Lower leg skin (tissue), 4 donors: ENCODE measurements around the gene GPR148. TPM values are rescaled to one million over a fixed set of nuclear protein-coding genes. Genes with fewer than 3 reads are reported as not detected.

Experiments used
- DNase-seq, 2 donors: peaks; one replicate each; pipeline ENCODE4 v3.0.0-alpha.2; 2019; ENCODE audit warnings: low spot score in 2 of 2
- H3K4me3 ChIP-seq: fragments of 200-600 bp; sonication (generic); 2 replicates; pipeline ENCODE4 v1.5.1; 2017; ENCODE audit warnings: mild to moderate bottlenecking, low read depth; ENCODE audit not compliant: poor library complexity, severe bottlenecking
- POLR2A ChIP-seq, 2 donors: fragments of 450-650 bp; IDR thresholded peaks; one replicate each; pipeline ENCODE4 v1.6.1; 2016 to 2017; ENCODE audit warnings: antibody characterized with exemption in 2 of 2, mild to moderate bottlenecking in 1 of 2, moderate library complexity in 1 of 2
- WGBS, 2 donors: methylation state at CpG; one replicate each; pipeline ENCODE4 v1.1.5; 2018; 5-methylcytosine and 5-hydroxymethylcytosine counted together
- intact Hi-C: fragments of 100-400 bp; cut with DNase I; formaldehyde crosslinking; loops from one replicate; pipeline ENCODE4 v1.15.0; 2023; ENCODE audit warnings: low total_unique reads
- total RNA-seq, 4 donors: library from RNA; depleted of rRNA; stranded (reverse); fragments of >200 nt; gene quantifications; one replicate each; pipeline ENCODE4 v1.1.0, GENCODE V29; 2016
- TF ChIP-seq, protein P1 (sequence below), 3 donors: fragments of 450-650 bp; IDR thresholded peaks; one replicate each; pipeline ENCODE4 v1.5.1; 2016; ENCODE audit warnings: antibody characterized with exemption in 3 of 3, mild to moderate bottlenecking in 3 of 3, moderate library complexity in 2 of 3

GPR148 gene
- total RNA-seq, 4 donors from 2014 or later, result not detected

DNA sequence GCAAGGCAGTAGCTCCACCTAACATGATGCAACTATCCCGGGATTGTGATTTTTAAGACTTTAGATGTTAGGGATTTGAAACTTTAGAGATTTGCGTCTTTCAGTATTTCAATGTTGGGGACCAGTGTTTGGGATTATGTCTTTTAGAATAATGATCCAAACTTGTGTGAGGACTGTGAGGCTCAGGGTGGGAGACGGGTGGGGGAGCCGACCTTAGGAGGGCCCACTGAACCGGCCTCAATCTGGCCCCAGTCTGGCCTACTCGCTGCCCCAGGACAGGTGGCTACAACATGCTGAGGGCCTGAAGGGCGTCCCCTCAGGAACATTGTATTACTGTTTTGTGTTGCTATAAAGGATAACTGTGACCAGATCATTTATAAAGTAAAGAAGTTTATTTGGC, 37.2 kb downstream of the GPR148 start:
- WGBS, 2 donors, result 85 to 86% methylated on average over 7 of the region's 7 CpGs
- DNase-seq, result no peak
- intact Hi-C loops, result no loop called here
- TF ChIP-seq, protein P1, sequence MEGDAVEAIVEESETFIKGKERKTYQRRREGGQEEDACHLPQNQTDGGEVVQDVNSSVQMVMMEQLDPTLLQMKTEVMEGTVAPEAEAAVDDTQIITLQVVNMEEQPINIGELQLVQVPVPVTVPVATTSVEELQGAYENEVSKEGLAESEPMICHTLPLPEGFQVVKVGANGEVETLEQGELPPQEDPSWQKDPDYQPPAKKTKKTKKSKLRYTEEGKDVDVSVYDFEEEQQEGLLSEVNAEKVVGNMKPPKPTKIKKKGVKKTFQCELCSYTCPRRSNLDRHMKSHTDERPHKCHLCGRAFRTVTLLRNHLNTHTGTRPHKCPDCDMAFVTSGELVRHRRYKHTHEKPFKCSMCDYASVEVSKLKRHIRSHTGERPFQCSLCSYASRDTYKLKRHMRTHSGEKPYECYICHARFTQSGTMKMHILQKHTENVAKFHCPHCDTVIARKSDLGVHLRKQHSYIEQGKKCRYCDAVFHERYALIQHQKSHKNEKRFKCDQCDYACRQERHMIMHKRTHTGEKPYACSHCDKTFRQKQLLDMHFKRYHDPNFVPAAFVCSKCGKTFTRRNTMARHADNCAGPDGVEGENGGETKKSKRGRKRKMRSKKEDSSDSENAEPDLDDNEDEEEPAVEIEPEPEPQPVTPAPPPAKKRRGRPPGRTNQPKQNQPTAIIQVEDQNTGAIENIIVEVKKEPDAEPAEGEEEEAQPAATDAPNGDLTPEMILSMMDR (IDR thresholded peaks at IDR 0.05), result no peak
- no peak for TF ChIP-seq POLR2A (IDR thresholded peaks at IDR 0.05)
- H3K4me3 ChIP-seq, result no peak overlapping the region

GRCh38 chr2:130766711-130767407, 38.0 kb downstream of the GPR148 start:
- H3K4me3 ChIP-seq, result no peak overlapping the region
- intact Hi-C loops, result no loop called here
- no peak for DNase-seq
- 78 to 79% methylated on average over 12 of the region's 12 CpGs for WGBS, 2 donors
- TF ChIP-seq POLR2A (IDR thresholded peaks at IDR 0.05), result no peak
- TF ChIP-seq, protein P1 (IDR thresholded peaks at IDR 0.05), result no peak

DNA sequence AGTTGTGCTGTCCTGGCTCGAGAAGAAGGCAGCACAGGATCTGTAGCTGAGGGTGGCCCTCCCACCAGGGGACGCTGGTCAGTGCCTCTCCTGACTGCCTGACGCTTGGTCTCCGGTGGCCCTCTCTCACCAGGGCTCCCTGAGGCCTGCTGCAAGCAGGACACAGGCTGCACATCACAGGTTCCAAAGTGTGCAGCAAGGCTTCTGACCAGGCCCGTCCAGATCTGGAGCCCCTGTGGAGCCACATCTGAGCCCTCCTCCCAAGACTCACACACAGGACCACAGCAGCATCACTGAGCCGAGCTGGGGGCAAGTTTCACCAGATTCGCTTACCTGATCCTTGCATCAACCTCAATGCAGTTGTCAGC, 38.5 kb downstream of the GPR148 start:
- no peak for DNase-seq
- intact Hi-C loops, result no loop called here
- WGBS, 2 donors, result 64 to 67% methylated on average over 6 to 7 of the region's 7 CpGs
- TF ChIP-seq, protein P1 (IDR thresholded peaks at IDR 0.05), result no peak
- no peak for TF ChIP-seq POLR2A (IDR thresholded peaks at IDR 0.05)
- H3K4me3 ChIP-seq, result no peak overlapping the region

- intact Hi-C loops, result no loop called here
- no peak for DNase-seq
- TF ChIP-seq, protein P1 (IDR thresholded peaks at IDR 0.05), result no peak
- TF ChIP-seq POLR2A (IDR thresholded peaks at IDR 0.05), result no peak
- WGBS, 2 donors, result 79 to 84% methylated on average over 10 to 17 of the region's 17 CpGs
- H3K4me3 ChIP-seq, result no peak overlapping the region
Measured at GRCh38 chr2:130768191-130768855, 39.5 kb downstream of the GPR148 start.

GRCh38 chr2:130769343-130769907, 40.6 kb downstream of the GPR148 start:
- WGBS, 2 donors, result 67 to 72% methylated on average over 7 of the region's 7 CpGs
- TF ChIP-seq, protein P1 (IDR thresholded peaks at IDR 0.05), result no peak
- TF ChIP-seq POLR2A (IDR thresholded peaks at IDR 0.05), result no peak
- no peak overlapping the region for H3K4me3 ChIP-seq
- intact Hi-C loops, result no loop called here
- no peak for DNase-seq
